AG04449 (cell line): ENCODE data around the gene SELPLG.

Experiments
- CTCF ChIA-PET: fragments of 350-600 bp; formaldehyde crosslinking; extraction: SDS; loops from one replicate; lab custom pipeline; 2021; ENCODE audit warnings: antibody characterized with exemption; lab: Yijun Ruan, JAX
- POLR2A ChIA-PET: fragments of 400-600, 350-600 bp; formaldehyde crosslinking; extraction: SDS; loops from one replicate; lab custom pipeline; 2020; ENCODE audit warnings: antibody characterized with exemption, inconsistent platforms; lab: Yijun Ruan, JAX
- DNase-seq: peaks from one replicate; pipeline ENCODE4 v3.0.0-alpha.2; 2010; ENCODE audit warnings: low read depth, low spot score
- H3K4me3 ChIP-seq: 2 replicates; pipeline ENCODE4 v1.5.1; 2011; ENCODE audit warnings: low read depth, mild to moderate bottlenecking, control low read depth, low read length
- CTCF ChIP-seq: IDR thresholded peaks from one replicate; pipeline ENCODE4 v1.5.1; 2011; ENCODE audit warnings: mild to moderate bottlenecking, moderate library complexity, low read length, control low read depth, inconsistent platforms; ENCODE audit not compliant: insufficient read depth; ENCODE audit errors: missing control alignments

The SELPLG gene

GRCh38 chr12:108668063-108668462, 34.4 kb upstream of the SELPLG start:
- no peak for TF ChIP-seq CTCF
- no peak for DNase-seq
- POLR2A ChIA-PET: no interaction called here
- CTCF ChIA-PET: interaction anchor here (0.8 to 8.9 kb wide), 8 partner anchors 11 to 135 kb away, joined by 3 to 81 read pairs (median 13); no protein-coding TSS in a partner anchor
- H3K4me3 ChIP-seq: no peak overlapping the region

- TF ChIP-seq CTCF: no peak
- CTCF ChIA-PET: interaction anchor here (1.3 to 8.9 kb wide), 9 partner anchors 11 to 136 kb away, joined by 3 to 81 read pairs (median 4); no protein-coding TSS in a partner anchor
- no peak overlapping the region for H3K4me3 ChIP-seq
- POLR2A ChIA-PET: interaction anchor here (0.7 kb wide), 1 partner anchor 63 kb away, joined by 3 read pairs; no protein-coding TSS in a partner anchor
- DNase-seq: no peak
Measured at GRCh38 chr12:108667349-108667748, 33.7 kb upstream of the SELPLG start.

- H3K4me3 ChIP-seq: no peak overlapping the region
- ChIA-PET CTCF (interaction anchor here (0.6 to 8.9 kb wide), 19 partner anchors 12 to 428 kb away, joined by 3 to 81 read pairs (median 4); partner anchors contain the start of gene ALKBH2), POLR2A (interaction anchor here (1.3 kb wide), 3 partner anchors 49 to 59 kb away, joined by 3 to 5 read pairs (median 4); no protein-coding TSS in a partner anchor)
- no peak for TF ChIP-seq CTCF
- no peak for DNase-seq
Measured at GRCh38 chr12:108666401-108666881, 32.7 kb upstream of the SELPLG start.

- ChIA-PET POLR2A (interaction anchor here (1.3 kb wide), 3 partner anchors 50 to 60 kb away, joined by 3 to 5 read pairs (median 4); no protein-coding TSS in a partner anchor), CTCF (interaction anchor here (0.7 to 8.9 kb wide), 30 partner anchors 8 to 434 kb away, joined by 3 to 81 read pairs (median 5); partner anchors contain the start of genes ALKBH2 and CORO1C)
- TF ChIP-seq CTCF: no peak
- no peak for DNase-seq
- H3K4me3 ChIP-seq: no peak overlapping the region
Measured at GRCh38 chr12:108665608-108666202, 32.0 kb upstream of the SELPLG start.

GRCh38 chr12:108664338-108665258, 30.9 kb upstream of the SELPLG start:
- H3K4me3 ChIP-seq: no peak overlapping the region
- POLR2A ChIA-PET: interaction anchor here (0.7 to 1.2 kb wide), 4 partner anchors 16 to 287 kb away, joined by 3 read pairs; no protein-coding TSS in a partner anchor
- DNase-seq: peak; percentile 81
- TF ChIP-seq CTCF: peak; percentile 79
- CTCF ChIA-PET: interaction anchor here (0.5 to 8.9 kb wide), 49 partner anchors 9 to 1189 kb away, joined by 3 to 81 read pairs (median 5); partner anchors contain the start of genes ALKBH2, CORO1C and SVOP
